Measurements from ENCODE around the gene CCDC146.
"Not testable (repeated sequence)": the region's sequence is repeated elsewhere in the genome, so short reads cannot be mapped to it uniquely, and the experiment has no call there.

CCDC146 gene

GRCh38 chr7:77199013-77199966 lies 76.9 kb downstream of the CCDC146 start, which contains the start of gene FGL2:
TSS of gene FGL2 (minus strand) at chr7:77199819. CDS start at chr7:77199793, 26 bp downstream.
- peak; percentile 22 for DNase-seq (ENCODE audit: low spot score)

GRCh38 chr7:77200542-77200941 lies 78.1 kb downstream of the CCDC146 start:
- peak; percentile 51 for DNase-seq (ENCODE audit: low spot score)

GRCh38 chr7:77202481-77202976 lies 80.1 kb downstream of the CCDC146 start:
- peak; percentile 13 for DNase-seq (ENCODE audit: low spot score)

- no peak for DNase-seq (ENCODE audit: low spot score)
These were observed 83.3 kb downstream of the CCDC146 start for GRCh38 chr7:77205706-77206105.

- DNase-seq (ENCODE audit: low spot score) = no peak
These were observed 86.0 kb downstream of the CCDC146 start for GRCh38 chr7:77208416-77208815.

- DNase-seq (ENCODE audit: low spot score) = no peak
These were observed 87.2 kb downstream of the CCDC146 start for GRCh38 chr7:77209479-77210139.

GRCh38 chr7:77216181-77216845 lies 93.9 kb downstream of the CCDC146 start:
- DNase-seq (ENCODE audit: low spot score) = no peak

- DNase-seq (ENCODE audit: low spot score) = no peak
These were observed 95.2 kb downstream of the CCDC146 start for GRCh38 chr7:77217474-77218185.

- not testable (repeated sequence) for DNase-seq (ENCODE audit: low spot score)
These were observed 97.4 kb downstream of the CCDC146 start for GRCh38 chr7:77219701-77220331.

- DNase-seq (ENCODE audit: low spot score) = no peak
These were observed 99.7 kb downstream of the CCDC146 start for GRCh38 chr7:77222065-77222464.

GRCh38 chr7:77222819-77223218 lies 100.4 kb downstream of the CCDC146 start:
- DNase-seq (ENCODE audit: low spot score) = no peak

- no peak for DNase-seq (ENCODE audit: low spot score)
These were observed 100.8 kb downstream of the CCDC146 start for GRCh38 chr7:77223261-77223660.

GRCh38 chr7:77226357-77226839 lies 104.0 kb downstream of the CCDC146 start:
- no peak for DNase-seq (ENCODE audit: low spot score)

GRCh38 chr7:77228795-77229194 lies 106.4 kb downstream of the CCDC146 start:
- not testable (repeated sequence) for DNase-seq (ENCODE audit: low spot score)

GRCh38 chr7:77232467-77232866 lies 110.1 kb downstream of the CCDC146 start:
- DNase-seq (ENCODE audit: low spot score) = no peak

- DNase-seq (ENCODE audit: low spot score) = no peak
These were observed 112.9 kb downstream of the CCDC146 start for GRCh38 chr7:77235276-77235675.

- DNase-seq (ENCODE audit: low spot score) = no peak
These were observed 116.3 kb downstream of the CCDC146 start for GRCh38 chr7:77238703-77239136.

GRCh38 chr7:77239471-77239870 lies 117.1 kb downstream of the CCDC146 start:
- DNase-seq (ENCODE audit: low spot score) = no peak

- DNase-seq (ENCODE audit: low spot score) = no peak
These were observed 119.7 kb downstream of the CCDC146 start for GRCh38 chr7:77242068-77242467.

GRCh38 chr7:77242554-77242953 lies 120.1 kb downstream of the CCDC146 start:
- no peak for DNase-seq (ENCODE audit: low spot score)

All from germinal center (tissue), 1 donor.